Esophagus muscularis mucosa (tissue), 4 donors: ENCODE data around the gene FAM241A. TPM values are rescaled to one million over a fixed set of nuclear protein-coding genes. Genes with fewer than 3 reads are reported as not detected.
"Not testable (repeated sequence)": the region's sequence is repeated elsewhere in the genome, so short reads cannot be mapped to it uniquely, and the experiment has no call there.

ENCODE experiments used
- DNase-seq: peaks from one replicate; pipeline ENCODE4 v3.0.0-alpha.2; 2017; ENCODE audit errors: extremely low spot score
- H3K27ac ChIP-seq, 4 donors: fragments of 200-600 bp; sonication (generic); replicated peaks in 1 of 4; 1 replicate in 3 of 4; 2 replicates in 1 of 4; pipeline ENCODE4 v1.5.1; 2016 to 2019; ENCODE audit warnings: mild to moderate bottlenecking in 1 of 4
- H3K27me3 ChIP-seq, 4 donors: fragments of 200-600 bp; sonication (generic); one replicate each; pipeline versions ENCODE4 v1.5.1 to v1.6.0; 2016 to 2019
- H3K36me3 ChIP-seq, 4 donors: fragments of 200-600 bp; sonication (generic); one replicate each; pipeline ENCODE4 v1.5.1; 2016 to 2019
- H3K4me1 ChIP-seq, 4 donors: fragments of 200-600 bp; sonication (generic); one replicate each; pipeline ENCODE4 v1.5.1; 2016 to 2019
- H3K4me3 ChIP-seq, 4 donors: fragments of 200-600 bp; sonication (generic); 1 replicate in 2 of 4; 2 replicates in 2 of 4; pipeline ENCODE4 v1.5.1; 2016 to 2019; ENCODE audit warnings: mild to moderate bottlenecking in 4 of 4, moderate library complexity in 1 of 4
- H3K9me3 ChIP-seq, 4 donors: fragments of 200-600 bp; sonication (generic); 1 replicate in 3 of 4; 2 replicates in 1 of 4; pipeline ENCODE4 v1.5.1; 2016 to 2019
- EP300 ChIP-seq: sonication (generic); formaldehyde crosslinking; IDR thresholded peaks from one replicate; pipeline ENCODE4 v1.6.1; 2017; ENCODE audit warnings: antibody characterized with exemption
- POLR2A ChIP-seq: fragments of 450-650 bp; IDR thresholded peaks from one replicate; pipeline ENCODE4 v1.6.1; 2017; ENCODE audit warnings: antibody characterized with exemption, moderate library complexity, mild to moderate bottlenecking, low read depth
- POLR2AphosphoS5 ChIP-seq, 2 donors: sonication (generic); formaldehyde crosslinking; IDR thresholded peaks; one replicate each; pipeline ENCODE4 v1.6.1; 2017; ENCODE audit warnings: antibody characterized with exemption in 2 of 2
- WGBS: methylation state at CpG from one replicate; pipeline ENCODE4 v1.1.5; 2018; 5-methylcytosine and 5-hydroxymethylcytosine counted together
- intact Hi-C: fragments of 100-400 bp; cut with DNase I; formaldehyde crosslinking; loops from one replicate; pipeline ENCODE4 v1.15.1; 2023
- total RNA-seq, 4 donors: library from RNA; depleted of rRNA; stranded (reverse); fragments of >200 nt; gene quantifications; one replicate each; pipeline versions ENCODE4 v1.1.0 to v1.2.1, GENCODE V29; 2016
- TF ChIP-seq, protein P1 (sequence below), 3 experiments: fragments of 200-600 bp in 2 of 3; fragments of 450-650 bp in 1 of 3; sonication (generic) in 2 of 3; IDR thresholded peaks; one replicate each; pipeline ENCODE4 v1.5.1; 2017 to 2019; ENCODE audit warnings: antibody characterized with exemption in 3 of 3, mild to moderate bottlenecking in 2 of 3, moderate library complexity in 1 of 3

Gene FAM241A
- total RNA-seq, 4 donors from 2014 or later: 5.0 to 7.5 (median 5.2) TPM

DNA sequence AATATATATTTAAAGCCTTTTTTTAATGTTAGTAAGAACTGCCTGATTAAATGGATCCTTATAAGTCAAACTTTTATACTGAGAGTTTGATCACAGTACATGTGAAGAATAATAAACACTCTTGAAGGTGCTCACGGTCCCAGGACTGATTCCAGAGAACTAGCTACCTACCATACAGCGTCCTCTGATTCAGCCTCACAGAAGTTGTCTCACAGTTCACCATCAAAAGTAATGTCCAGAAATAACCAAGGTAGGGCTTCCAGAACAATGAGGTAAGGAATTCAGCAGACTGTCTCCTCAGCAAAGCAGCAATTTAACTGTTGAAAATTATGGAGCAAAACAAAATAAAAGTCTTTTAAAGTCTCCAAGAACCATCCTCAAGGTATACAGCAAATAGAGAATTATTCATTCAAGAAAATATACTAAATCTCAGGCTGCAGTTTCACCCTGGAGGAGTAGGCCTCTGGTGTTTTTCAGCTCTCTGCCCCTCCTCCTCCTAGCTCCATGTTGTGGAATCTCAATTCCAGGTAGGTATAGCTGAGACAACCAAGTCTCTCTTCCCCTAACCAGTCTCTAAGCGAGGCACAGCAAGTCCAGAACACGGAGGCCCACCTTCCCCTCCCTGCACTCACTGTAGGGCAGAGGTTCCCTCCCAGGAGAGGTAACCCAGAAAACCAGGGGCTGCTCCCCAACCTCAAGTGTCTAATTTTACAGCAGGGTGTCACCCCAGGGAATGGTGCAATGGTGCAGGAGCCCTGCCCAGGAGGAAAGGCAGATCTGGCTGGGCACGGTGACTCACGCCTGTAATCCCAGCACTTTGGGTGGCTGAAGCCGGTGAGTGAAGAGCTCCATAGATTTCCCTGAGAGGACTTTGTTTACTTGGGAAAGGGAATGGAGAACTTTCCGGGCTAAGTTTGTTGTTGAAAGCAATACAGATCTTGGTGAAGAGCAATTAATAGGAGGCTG, 28.6 kb downstream of the FAM241A start:
- DNase-seq: no peak
- WGBS: 88% methylated on average over 8 of the region's 8 CpGs
- no peak for TF ChIP-seq POLR2AphosphoS5 (IDR thresholded peaks at IDR 0.05)
- TF ChIP-seq, protein P1, sequence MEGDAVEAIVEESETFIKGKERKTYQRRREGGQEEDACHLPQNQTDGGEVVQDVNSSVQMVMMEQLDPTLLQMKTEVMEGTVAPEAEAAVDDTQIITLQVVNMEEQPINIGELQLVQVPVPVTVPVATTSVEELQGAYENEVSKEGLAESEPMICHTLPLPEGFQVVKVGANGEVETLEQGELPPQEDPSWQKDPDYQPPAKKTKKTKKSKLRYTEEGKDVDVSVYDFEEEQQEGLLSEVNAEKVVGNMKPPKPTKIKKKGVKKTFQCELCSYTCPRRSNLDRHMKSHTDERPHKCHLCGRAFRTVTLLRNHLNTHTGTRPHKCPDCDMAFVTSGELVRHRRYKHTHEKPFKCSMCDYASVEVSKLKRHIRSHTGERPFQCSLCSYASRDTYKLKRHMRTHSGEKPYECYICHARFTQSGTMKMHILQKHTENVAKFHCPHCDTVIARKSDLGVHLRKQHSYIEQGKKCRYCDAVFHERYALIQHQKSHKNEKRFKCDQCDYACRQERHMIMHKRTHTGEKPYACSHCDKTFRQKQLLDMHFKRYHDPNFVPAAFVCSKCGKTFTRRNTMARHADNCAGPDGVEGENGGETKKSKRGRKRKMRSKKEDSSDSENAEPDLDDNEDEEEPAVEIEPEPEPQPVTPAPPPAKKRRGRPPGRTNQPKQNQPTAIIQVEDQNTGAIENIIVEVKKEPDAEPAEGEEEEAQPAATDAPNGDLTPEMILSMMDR (IDR thresholded peaks at IDR 0.05): no peak
- no peak for TF ChIP-seq EP300
- no peak for TF ChIP-seq POLR2A
- H3K4me3 ChIP-seq: no peak overlapping the region
- H3K27me3 ChIP-seq: no peaks in the 10 kb centered on the region
- no peaks in the 10 kb centered on the region for H3K9me3 ChIP-seq
- intact Hi-C loops: no loop called here
- peaks cover 0 to 7% (median 0%) of the 10 kb centered on the region in 4 donors for H3K36me3 ChIP-seq
- H3K4me1 ChIP-seq: peaks cover 0 to 5% (median 0%) of the 10 kb centered on the region in 4 donors
- no peak overlapping the region for H3K27ac ChIP-seq

DNA sequence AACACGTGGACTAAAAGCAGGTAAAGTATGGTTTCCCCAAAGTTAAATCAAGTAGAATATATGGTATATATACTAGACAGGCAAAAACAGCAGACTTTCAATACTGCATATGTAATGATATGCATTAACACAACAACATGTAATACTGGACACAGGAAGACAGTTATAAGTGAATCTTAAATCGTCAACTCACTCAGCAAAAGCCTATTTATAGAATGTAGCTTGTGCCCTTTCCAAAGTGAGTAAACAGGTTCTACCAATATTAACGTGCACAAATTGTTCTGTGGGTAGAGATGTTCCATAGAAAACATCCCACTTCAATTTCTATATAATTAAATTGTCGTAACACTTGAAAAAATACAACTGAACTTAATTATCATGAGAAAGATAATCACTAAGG, 30.6 kb downstream of the FAM241A start:
- Histone ChIP-seq H3K36me3 (peaks cover 0 to 7% (median 2%) of the 10 kb centered on the region in 4 donors), H3K9me3 (no peaks in the 10 kb centered on the region), H3K27ac (no peak overlapping the region), H3K27me3 (no peaks in the 10 kb centered on the region), H3K4me1 (peaks cover 0 to 5% (median 0%) of the 10 kb centered on the region in 4 donors), H3K4me3 (no peak overlapping the region)
- WGBS: 91% methylated on average over 4 of the region's 4 CpGs
- TF ChIP-seq POLR2AphosphoS5 (IDR thresholded peaks at IDR 0.05) (no peak), POLR2A (no peak), EP300 (no peak)
- TF ChIP-seq, protein P1 (IDR thresholded peaks at IDR 0.05): no peak
- no peak for DNase-seq
- intact Hi-C loops: no loop called here

DNA sequence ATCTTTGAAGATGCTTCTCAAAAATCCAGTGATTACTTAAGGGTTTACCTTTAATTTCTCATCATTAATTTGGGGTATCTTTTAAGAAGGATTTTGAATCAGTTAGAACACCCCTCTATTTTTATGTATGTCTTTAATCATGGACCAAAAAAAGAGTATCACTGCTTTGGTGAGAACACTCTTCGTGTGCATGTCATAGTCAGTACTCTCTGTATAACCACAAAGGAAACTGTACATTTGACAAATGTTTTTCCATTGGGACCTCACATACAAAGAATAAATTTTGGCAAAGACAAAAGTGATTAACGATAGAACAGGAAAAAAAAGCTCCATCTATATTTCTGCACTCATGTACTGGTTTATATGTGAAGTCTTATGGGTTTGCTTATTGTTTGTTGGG, 31.3 kb downstream of the FAM241A start:
- no peak overlapping the region for H3K4me3 ChIP-seq
- no peak for TF ChIP-seq EP300
- no peak for TF ChIP-seq POLR2A
- TF ChIP-seq, protein P1 (IDR thresholded peaks at IDR 0.05): no peak
- TF ChIP-seq POLR2AphosphoS5 (IDR thresholded peaks at IDR 0.05): no peak
- H3K4me1 ChIP-seq: peaks cover 0 to 5% (median 2%) of the 10 kb centered on the region in 4 donors
- no peaks in the 10 kb centered on the region for H3K27me3 ChIP-seq
- intact Hi-C loops: no loop called here
- no peak for DNase-seq
- no peaks in the 10 kb centered on the region for H3K9me3 ChIP-seq
- WGBS: 61% methylated on average over 2 of the region's 2 CpGs
- peaks cover 0 to 8% (median 3%) of the 10 kb centered on the region in 4 donors for H3K36me3 ChIP-seq
- H3K27ac ChIP-seq: no peak overlapping the region

DNA sequence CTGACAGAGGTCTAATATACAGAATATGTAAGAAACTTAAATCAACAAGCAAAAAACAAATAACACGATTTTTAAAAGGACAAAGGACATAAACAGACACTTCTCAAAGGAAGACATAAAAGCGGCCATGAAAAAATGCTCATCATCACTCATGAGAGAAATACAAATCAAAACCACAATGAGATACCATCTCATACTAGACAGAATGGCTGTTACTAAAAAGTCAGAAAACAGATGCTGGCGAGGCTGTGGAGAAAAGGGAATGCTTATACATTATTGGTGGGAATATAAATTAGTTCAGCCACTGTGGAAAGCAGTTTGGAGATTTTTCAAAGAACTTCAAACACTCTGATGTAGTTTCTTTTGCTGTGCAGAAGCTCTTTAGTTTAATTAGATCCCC, 33.5 kb downstream of the FAM241A start:
- H3K9me3 ChIP-seq, intact Hi-C loops, H3K27me3 ChIP-seq, H3K27ac ChIP-seq, H3K4me1 ChIP-seq, H3K4me3 ChIP-seq, DNase-seq, H3K36me3 ChIP-seq: not testable (repeated sequence)
- WGBS: 95% methylated on average over 3 of the region's 3 CpGs

GRCh38 chr4:112181358-112182000, 36.2 kb downstream of the FAM241A start:
- Histone ChIP-seq H3K27me3 (no peaks in the 10 kb centered on the region), H3K9me3 (no peaks in the 10 kb centered on the region), H3K4me3 (no peak overlapping the region), H3K27ac (no peak overlapping the region), H3K4me1 (peaks cover 0 to 5% (median 0%) of the 10 kb centered on the region in 4 donors), H3K36me3 (peaks cover 0 to 8% (median 0%) of the 10 kb centered on the region in 4 donors)
- no peak for DNase-seq
- intact Hi-C loops: no loop called here
- TF ChIP-seq EP300 (no peak), POLR2A (no peak), POLR2AphosphoS5 (IDR thresholded peaks at IDR 0.05) (no peak)
- TF ChIP-seq, protein P1 (IDR thresholded peaks at IDR 0.05): no peak
- 76% methylated on average over 3 of the region's 3 CpGs for WGBS
